Fibroblast of lung (primary cell): ENCODE data around the gene ABCA4.

Source experiments
- CTCF ChIP-seq, 2 donors: IDR thresholded peaks in 1 of 2; conservative IDR thresholded peaks in 1 of 2; 1 replicate in 1 of 2; 2 replicates in 1 of 2; pipeline ENCODE4 v1.5.1; 2011 to 2012; ENCODE audit warnings: low read length in 2 of 2, control low read depth in 1 of 2, inconsistent platforms in 1 of 2, low read depth in 1 of 2, mild to moderate bottlenecking in 1 of 2
- EZH2 ChIP-seq: IDR thresholded peaks from 2 replicates; pipeline ENCODE4 v1.5.1; 2012; ENCODE audit warnings: low read length, control low read depth, mild to moderate bottlenecking; ENCODE audit errors: missing control alignments

GRCh38 chr1:94104127-94104684 is 16.7 kb downstream of the ABCA4 start:
- no peak for TF ChIP-seq CTCF (conservative IDR thresholded peaks at IDR 0.05 in 1 of 2, IDR thresholded peaks at IDR 0.05 in 1 of 2; ENCODE audit: low read depth in 1 of 2, low read length in 2 of 2)
- TF ChIP-seq EZH2 = no peak
